H1 (cell line): ENCODE data around the gene LTBP1. TPM values are rescaled to one million over a fixed set of nuclear protein-coding genes. Genes with fewer than 3 reads are reported as not detected.

Source experiments
- POU5F1 ChIP-seq: IDR thresholded peaks from 2 replicates; pipeline ENCODE4 v1.6.1; 2011; ENCODE audit warnings: low read depth, mild to moderate bottlenecking, low read length, moderate library complexity
- RXRA ChIP-seq: IDR thresholded peaks from 2 replicates; pipeline ENCODE4 v1.6.1; 2011; ENCODE audit warnings: low read depth, mild to moderate bottlenecking, low read length, moderate library complexity; ENCODE audit not compliant: insufficient read depth
- polyA plus RNA-seq, 7 experiments: library from polyadenylated mRNA; depleted of rRNA in 3 of 7; stranded (reverse) in 5 of 7; unstranded in 2 of 7; fragments of >200 nt in 5 of 7; fragments of 200-250 nt in 2 of 7; gene quantifications; 1 replicate in 5 of 7; 2 replicates in 1 of 7; 4 replicates in 1 of 7; pipeline versions ENCODE4 v1.2.1 to v1.2.3, GENCODE V29; 2011 to 2013; ENCODE audit warnings: missing spikeins in 2 of 7, mixed read lengths in 2 of 7
- total RNA-seq: library from RNA; stranded (reverse); fragmentation: NEBNext Ultra II Directional; extraction: Animal tissue kit (Norgen Biotek cat#: 25700); gene quantifications from 2 replicates; pipeline ENCODE4 v1.2.1, GENCODE V29; 2021

LTBP1 gene
- total and polyA plus RNA-seq, 2 of the 8 experiments (the other 6 are each of a cell fraction or from before 2014, with no cell fraction given) = 15.4 to 24.7 TPM

DNA sequence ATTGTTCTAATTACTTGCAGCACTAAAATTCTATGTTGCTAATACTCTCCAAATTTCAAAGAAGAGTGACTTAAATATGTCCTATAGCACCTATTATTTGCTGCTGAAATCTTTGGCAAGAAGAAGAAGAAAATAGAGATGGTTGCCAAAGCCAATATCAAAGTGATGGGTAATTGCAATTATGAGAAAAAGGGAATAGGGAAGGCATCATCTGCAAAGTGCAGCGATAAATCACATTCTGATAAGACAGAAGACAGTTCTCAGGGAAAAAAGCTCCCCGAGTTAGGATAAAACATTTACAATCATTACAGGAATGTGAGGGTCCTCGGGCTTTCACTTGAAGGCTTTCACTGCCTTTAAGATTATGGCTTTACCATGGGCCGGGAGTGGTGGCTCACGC lies 457.6 kb downstream of the LTBP1 start (continued):
- TF ChIP-seq RXRA (no peak), POU5F1 (no peak)
